Left renal pelvis (tissue), 4 donors: ENCODE results near the gene NFIC. TPM values are rescaled to one million over a fixed set of nuclear protein-coding genes. Genes with fewer than 3 reads are reported as not detected.

Experiments used
- DNase-seq, 4 donors: peaks; one replicate each; pipeline ENCODE4 v3.0.0-alpha.2; 2013; ENCODE audit warnings: low read depth in 4 of 4, low spot score in 3 of 4
- polyA plus RNA-seq, 4 donors: library from polyadenylated mRNA; unstranded; fragments of 120-200 nt; gene quantifications; one replicate each; pipeline ENCODE4 v1.2.1, GENCODE V29; 2013; ENCODE audit not compliant: insufficient read length in 4 of 4

NFIC gene
- polyA plus RNA-seq, 4 donors: 21.7 to 57.6 (median 26.6) TPM

GRCh38 chr19:3479177-3479833, 112.9 kb downstream of the NFIC start:
- no peak for DNase-seq

DNA sequence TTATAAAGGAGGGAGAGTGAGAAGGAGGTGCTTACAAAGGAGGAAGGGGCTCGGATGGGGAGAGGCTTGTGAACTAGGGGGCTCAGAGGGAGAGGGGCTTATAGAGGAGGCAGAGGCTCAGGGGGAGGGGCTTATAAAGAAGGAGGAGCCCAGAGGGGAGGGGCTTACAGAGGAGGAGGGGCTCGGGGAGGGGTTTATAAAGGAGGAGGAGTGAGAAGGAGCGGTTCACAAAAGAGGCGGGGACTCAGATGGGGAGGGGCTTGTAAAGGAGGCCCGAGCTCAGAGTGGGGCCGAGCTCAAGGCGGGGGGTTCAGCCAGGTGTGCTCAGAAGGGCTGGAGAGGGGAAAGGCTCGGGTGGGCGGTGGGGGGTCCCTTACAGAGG, 113.4 kb downstream of the NFIC start:
- no peak for DNase-seq

DNA sequence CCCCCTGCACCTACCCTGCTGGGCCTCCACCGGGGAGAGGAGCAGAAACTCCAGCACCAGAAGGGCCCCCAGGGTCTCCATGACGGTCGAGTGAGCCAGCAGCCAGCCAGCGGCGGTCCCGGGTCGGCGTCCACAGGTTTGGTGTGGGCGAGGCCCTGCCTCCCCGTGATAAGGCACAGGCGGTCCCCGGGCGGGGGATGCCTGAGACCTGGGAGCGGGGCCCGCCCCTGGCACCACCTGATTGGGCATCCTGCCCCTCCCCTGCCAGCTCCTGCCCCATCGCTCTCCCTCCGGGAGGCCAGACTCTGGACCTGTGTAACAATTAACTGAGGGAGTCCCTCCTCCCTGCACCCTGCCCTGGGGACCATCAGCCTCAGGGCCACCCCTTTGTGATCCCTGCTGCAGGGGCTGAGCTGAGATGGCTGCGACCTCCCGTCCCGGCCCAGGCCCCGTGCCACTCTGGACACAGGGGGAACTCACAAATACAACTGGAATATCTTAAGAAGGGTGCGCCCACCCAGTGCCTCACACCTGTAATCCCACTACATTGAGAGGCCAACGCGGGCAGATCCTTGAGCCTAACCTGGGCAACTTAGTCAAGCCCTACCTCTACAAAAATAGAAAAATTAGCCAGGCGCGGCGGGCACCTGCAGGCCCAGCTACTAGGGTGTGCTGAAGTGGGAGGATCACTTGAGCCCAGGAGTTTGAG, 114.2 kb downstream of the NFIC start, which contains the start of gene SMIM24:
Gene SMIM24 (minus strand): TSS at position 143 of the 709 bp plus-strand sequence. CDS start 62 bp downstream, at position 81.
- no peak for DNase-seq

GRCh38 chr19:3481241-3482090, 115.1 kb downstream of the NFIC start:
- DNase-seq: no peak

- DNase-seq: no peak
Observed at GRCh38 chr19:3482507-3483225, 116.3 kb downstream of the NFIC start.

DNA sequence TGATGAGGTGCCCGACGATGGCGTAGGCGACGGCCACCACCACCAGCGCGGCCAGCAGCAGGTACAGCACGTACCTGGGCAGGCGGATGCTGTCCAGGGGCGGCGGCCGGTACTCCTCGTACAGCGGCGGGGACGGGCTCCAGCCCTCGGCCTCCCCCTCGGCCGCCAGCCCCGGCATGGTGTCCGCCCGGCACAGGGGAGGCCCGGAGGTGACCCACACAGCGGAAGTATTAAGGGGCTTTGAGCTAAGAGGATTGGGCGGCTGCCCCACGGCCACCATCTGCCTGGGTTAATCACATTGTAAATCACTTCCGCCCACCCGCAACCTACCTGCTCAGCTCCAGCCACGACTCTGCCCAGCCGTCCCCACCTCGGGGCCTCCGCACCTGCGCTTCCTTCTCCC, 116.8 kb downstream of the NFIC start, which contains the start of gene SMIM44:
Gene SMIM44 (minus strand): TSS at position 216 of the 403 bp plus-strand sequence. CDS start 38 bp downstream, at position 178.
- no peak for DNase-seq

- DNase-seq: no peak
Observed at GRCh38 chr19:3491396-3492119, 125.2 kb downstream of the NFIC start.

DNA sequence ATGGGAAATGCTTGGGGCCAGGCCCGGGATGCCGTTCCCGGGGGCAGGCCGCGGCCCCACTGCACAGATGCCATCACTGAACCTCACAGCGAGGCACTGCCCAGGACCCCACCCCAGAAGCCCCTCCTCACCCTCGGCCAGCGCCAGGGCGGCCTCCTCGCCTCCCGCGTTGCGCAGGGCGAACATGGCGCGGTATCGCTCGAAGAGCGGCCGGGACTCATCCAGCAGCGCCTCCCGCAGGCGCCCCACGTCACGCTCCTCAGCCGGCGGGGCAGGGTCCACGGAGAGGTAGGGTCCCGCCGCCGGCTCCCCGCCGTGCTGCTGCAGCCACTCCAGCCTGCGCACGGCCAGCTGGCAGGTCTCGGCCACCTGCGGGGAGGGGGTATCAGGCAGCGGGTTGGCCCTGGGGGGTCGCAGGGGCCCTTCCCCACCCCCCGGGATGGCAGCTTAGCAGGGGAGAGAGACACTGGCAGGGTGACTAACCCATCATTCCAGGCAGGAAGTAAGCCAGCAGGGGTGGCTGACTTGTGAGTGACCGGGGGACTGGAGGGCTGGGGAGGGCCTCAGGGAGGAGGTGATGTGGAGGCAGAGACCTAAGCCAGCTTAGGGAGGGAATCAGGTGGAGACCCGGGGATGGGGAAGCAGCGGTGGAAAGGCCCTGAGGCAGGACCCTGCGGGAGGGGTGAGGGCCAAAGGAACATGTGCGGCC, 125.9 kb downstream of the NFIC start:
- no peak for DNase-seq

GRCh38 chr19:3492919-3493318, 126.5 kb downstream of the NFIC start:
- DNase-seq: no peak

- DNase-seq: no peak
Observed at GRCh38 chr19:3493651-3494050, 127.3 kb downstream of the NFIC start.

DNA sequence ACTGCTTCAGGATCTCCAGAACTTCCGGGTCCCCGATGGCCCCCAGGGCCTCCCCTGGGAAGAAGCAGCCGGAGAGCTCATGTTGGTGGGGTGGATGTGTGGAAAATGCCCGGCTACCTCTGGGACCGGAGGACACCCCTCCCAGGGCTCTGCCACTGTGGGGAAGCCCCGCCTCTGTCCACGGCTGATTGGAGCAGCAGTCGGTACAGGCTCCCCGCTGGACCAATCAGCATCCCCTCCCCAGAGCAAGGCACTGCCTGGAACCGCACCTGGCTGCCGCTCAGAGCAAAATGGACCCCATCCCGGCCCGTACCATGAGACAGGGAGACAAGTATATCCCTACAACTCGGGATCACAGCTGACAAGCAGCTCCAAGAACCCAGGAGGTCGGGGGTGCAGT, 127.7 kb downstream of the NFIC start:
- no peak for DNase-seq

DNA sequence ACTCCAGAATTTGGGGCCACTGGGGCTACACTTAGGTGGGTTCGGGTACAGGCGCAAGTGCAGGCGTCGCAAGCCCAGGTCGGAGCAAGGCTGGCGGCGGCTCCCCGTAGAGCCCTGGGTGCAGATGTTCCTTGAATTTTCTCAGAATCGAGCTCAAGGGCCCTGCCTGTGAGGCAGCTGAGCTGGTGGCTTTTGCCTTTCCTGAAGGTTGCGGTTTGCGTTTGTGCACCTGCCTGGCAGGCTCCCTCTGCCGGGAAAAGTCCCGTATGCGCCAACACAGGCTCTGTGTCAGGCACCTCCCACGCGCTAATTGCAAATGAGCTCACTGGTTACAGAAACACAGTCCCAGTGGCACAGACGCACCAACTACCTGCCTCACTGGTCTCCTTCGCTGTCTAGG, 128.2 kb downstream of the NFIC start:
- DNase-seq: no peak

GRCh38 chr19:3496392-3497273, 130.2 kb downstream of the NFIC start:
- no peak for DNase-seq

GRCh38 chr19:3497757-3498520, 131.6 kb downstream of the NFIC start:
- no peak for DNase-seq

- no peak for DNase-seq
Observed at GRCh38 chr19:3499738-3500428, 133.5 kb downstream of the NFIC start.

GRCh38 chr19:3500429-3501101, 134.2 kb downstream of the NFIC start, which contains the start of gene DOHH:
Gene DOHH, minus strand, starts transcription at chr19:3500674. Its CDS starts 3,860 bp downstream, at chr19:3496814.
- peak; percentile 92 to 96 (median 94) for DNase-seq
